ENCODE data around the gene SLC6A13.

GRCh38 chr12:271161-271560 lies 8.5 kb upstream of the SLC6A13 start:
- TF ChIP-seq CTCF (IDR thresholded peaks at IDR 0.05) (no peak), POLR2A (IDR thresholded peaks at IDR 0.05) (no peak)
